IPS-20b (cell line): ENCODE results near the gene AVPR2.
A peak's percentile ranks its signal among the peaks of the same experiment; 100 is the strongest.

ENCODE experiments used
- H3K27ac ChIP-seq: one replicate; pipeline ENCODE4 v1.5.1; 2013; ENCODE audit warnings: low read length
- H3K27me3 ChIP-seq: 2 replicates; pipeline ENCODE4 v1.6.1; 2013; ENCODE audit warnings: mild to moderate bottlenecking, low read length, inconsistent platforms; ENCODE audit not compliant: insufficient read depth
- H3K36me3 ChIP-seq: 2 replicates; pipeline ENCODE4 v1.6.1; 2013; ENCODE audit warnings: low read depth, mild to moderate bottlenecking, inconsistent platforms, low read length, moderate library complexity; ENCODE audit not compliant: insufficient read depth
- H3K4me1 ChIP-seq: 2 replicates; pipeline ENCODE4 v1.6.1; 2013; ENCODE audit warnings: mild to moderate bottlenecking, control low read depth, inconsistent platforms, low read length, moderate library complexity; ENCODE audit not compliant: insufficient read depth
- H3K4me3 ChIP-seq: 2 replicates; pipeline ENCODE4 v1.5.1; 2013; ENCODE audit warnings: mild to moderate bottlenecking, low read length, inconsistent platforms
- H3K9ac ChIP-seq: 2 replicates; pipeline ENCODE4 v1.6.1; 2013; ENCODE audit warnings: low read depth, mild to moderate bottlenecking, inconsistent platforms, low read length, moderate library complexity
- H3K9me3 ChIP-seq: 2 replicates; pipeline ENCODE4 v1.6.1; 2013; ENCODE audit warnings: mild to moderate bottlenecking, low read depth, low read length, inconsistent platforms; ENCODE audit not compliant: insufficient read depth

Gene AVPR2

DNA sequence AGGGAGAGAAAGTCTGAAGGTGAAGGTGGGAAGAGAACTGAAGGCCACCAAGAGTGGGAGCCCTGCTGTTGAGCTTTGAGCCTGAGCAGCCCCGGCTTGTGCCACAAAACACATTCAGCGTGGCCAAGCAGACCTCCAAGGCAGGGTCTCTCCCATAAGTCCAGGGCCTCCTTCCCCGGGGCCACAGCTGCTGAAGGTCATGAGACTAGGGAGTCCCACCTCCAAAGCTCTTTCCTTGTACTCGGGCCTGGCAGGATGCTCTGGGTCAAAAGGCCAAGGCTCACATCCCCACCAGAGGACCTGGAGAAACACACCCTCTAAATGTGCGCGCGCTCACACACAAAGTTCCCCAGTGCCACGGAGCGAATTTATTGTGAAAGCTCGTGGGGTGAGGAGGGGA is 25.1 kb downstream of the AVPR2 start:
- Histone ChIP-seq H3K36me3 (peaks cover 11% of the 10 kb centered on the region), H3K9ac (no peak overlapping the region), H3K4me1 (peaks cover 2% of the 10 kb centered on the region; the same call in 1 of the 2 replicates), H3K4me3 (no peak overlapping the region), H3K27ac (no peak overlapping the region), H3K9me3 (no peaks in the 10 kb centered on the region), H3K27me3 (no peaks in the 10 kb centered on the region; the same call in 1 of the 2 replicates)

DNA sequence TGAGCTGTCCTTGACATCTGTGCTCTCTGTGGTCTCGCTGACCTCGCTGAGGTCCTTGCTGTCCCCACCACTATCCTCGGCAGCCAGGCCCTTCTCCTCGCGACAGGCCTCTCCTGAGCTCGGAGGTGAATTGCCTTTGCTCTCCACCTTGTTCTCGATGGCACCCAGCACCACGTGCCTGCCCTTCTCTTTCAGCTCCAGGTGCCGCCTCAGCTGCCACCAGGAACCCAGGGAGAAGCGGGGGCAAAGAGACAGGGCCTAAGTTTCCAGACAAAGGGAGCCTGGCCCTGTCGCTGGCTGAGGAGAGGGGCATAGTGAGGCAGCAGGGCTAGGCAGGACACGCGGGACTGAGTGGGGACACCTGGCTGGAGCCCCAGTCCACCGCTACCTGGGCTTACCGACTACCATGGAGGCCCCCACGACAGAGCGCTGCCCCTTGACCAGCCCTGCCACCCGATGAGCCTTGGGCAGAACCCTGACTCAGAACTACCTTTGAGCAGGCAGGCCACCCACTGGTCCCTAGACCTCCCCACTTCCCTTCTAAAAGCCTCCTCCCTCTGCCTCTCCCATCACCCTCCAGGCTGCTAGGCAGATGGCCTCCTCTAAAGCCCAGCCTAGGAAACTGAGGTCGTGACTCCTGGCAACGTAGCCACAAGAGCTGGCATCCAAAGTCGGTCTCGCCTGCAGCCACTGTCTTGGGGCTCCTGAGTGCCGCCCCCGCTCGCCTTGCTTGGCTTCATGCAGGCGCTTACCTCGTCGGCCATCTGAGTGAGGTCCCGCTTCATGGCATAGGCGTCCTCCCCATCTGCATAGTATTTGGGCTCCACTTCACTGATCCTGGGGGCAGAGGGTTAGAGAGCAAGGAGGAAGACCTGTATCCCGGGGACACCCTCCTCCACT is 25.8 kb downstream of the AVPR2 start:
- H3K9me3 ChIP-seq: no peaks in the 10 kb centered on the region
- no peak overlapping the region for H3K9ac ChIP-seq
- H3K27ac ChIP-seq: no peak overlapping the region
- peaks cover 11% of the 10 kb centered on the region for H3K36me3 ChIP-seq
- H3K4me3 ChIP-seq: no peak overlapping the region
- H3K4me1 ChIP-seq: peaks cover 1% of the 10 kb centered on the region; the same call in 1 of the 2 replicates
- no peaks in the 10 kb centered on the region; the same call in 1 of the 2 replicates for H3K27me3 ChIP-seq

DNA sequence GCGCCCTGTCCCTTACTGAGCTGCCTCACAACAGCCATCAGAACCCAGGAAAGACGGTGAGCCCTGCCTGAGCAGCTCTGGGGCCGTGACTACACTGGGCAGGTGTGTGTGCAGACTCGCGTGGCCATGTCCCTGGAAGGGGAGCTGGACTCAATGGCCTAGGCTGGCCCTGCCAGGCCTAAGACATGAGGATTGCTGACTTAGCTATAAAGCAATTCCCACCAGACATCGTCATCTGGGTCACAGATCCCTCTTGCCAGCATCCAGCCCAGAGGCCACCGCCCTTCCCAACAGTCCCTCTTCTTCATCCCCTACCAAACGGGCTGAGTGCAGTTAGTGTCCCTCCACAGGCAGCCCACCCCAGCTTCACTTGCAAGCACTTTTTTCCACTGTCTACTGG is 26.7 kb downstream of the AVPR2 start:
- H3K4me3 ChIP-seq: no peak overlapping the region
- peaks cover 11% of the 10 kb centered on the region for H3K36me3 ChIP-seq
- H3K9me3 ChIP-seq: no peaks in the 10 kb centered on the region
- H3K27me3 ChIP-seq: no peaks in the 10 kb centered on the region
- H3K4me1 ChIP-seq: no peaks in the 10 kb centered on the region; the same call in 1 of the 2 replicates
- H3K9ac ChIP-seq: no peak overlapping the region
- no peak overlapping the region for H3K27ac ChIP-seq

DNA sequence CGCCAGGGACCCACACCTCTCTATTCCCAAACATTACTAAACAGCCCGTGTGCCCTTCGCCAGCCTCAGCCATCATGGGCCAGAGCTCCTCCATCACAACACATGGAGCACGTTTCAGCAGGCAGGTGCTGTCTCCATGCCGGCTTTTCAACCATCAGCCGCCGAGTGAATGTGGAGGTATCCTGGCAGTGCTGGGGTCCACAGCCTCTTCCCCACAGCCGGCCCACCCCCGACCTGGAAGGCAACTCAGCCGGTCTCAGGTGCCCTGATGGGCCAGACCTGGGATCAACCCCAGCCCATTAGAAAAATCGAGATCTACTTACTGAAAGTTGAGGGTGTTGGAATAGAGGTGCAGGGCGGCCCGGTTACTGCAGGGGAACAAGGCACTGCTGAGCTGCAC is 27.3 kb downstream of the AVPR2 start:
- Histone ChIP-seq H3K27ac (no peak overlapping the region), H3K9me3 (no peaks in the 10 kb centered on the region), H3K27me3 (no peaks in the 10 kb centered on the region), H3K4me1 (no peaks in the 10 kb centered on the region; the same call in 1 of the 2 replicates), H3K36me3 (peaks cover 11% of the 10 kb centered on the region), H3K9ac (no peak overlapping the region), H3K4me3 (no peak overlapping the region)

DNA sequence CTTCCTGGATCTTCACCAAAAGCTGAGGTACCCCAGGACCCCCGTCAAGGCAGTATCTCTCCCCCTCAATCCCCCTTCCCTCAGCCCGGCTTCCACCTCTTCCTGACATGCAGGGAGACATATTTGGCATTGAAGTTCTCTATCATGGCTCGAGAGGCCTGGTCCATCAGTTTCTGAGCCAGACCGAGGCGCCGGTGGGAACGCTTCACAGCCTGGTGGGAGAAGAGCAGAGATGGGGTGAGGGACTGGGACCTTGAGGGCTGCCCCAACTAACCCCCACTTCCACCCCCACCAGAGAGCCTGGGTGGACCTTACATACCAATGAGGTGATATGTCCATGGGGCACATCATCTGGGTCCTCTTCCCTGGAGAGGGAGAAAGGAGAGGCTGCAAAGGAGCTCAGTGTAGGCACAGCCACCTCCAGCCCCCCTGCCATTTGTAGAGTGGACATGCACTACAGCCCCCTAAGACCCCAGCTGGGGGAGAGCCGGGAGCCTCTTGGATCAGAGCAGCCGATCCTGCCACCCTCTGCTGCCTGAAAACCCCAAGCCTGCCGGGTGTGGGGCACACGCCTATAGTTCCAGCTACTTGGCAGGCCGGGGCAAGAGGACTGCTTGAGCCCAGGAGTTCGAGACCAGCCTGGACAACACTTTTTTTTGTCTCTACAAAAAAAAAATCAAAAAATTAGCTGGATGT is 27.9 kb downstream of the AVPR2 start:
- H3K36me3 ChIP-seq: peaks cover 11% of the 10 kb centered on the region
- no peak overlapping the region for H3K27ac ChIP-seq
- no peaks in the 10 kb centered on the region; the same call in 1 of the 2 replicates for H3K4me1 ChIP-seq
- H3K9ac ChIP-seq: no peak overlapping the region
- no peaks in the 10 kb centered on the region for H3K27me3 ChIP-seq
- H3K4me3 ChIP-seq: no peak overlapping the region
- no peaks in the 10 kb centered on the region for H3K9me3 ChIP-seq

DNA sequence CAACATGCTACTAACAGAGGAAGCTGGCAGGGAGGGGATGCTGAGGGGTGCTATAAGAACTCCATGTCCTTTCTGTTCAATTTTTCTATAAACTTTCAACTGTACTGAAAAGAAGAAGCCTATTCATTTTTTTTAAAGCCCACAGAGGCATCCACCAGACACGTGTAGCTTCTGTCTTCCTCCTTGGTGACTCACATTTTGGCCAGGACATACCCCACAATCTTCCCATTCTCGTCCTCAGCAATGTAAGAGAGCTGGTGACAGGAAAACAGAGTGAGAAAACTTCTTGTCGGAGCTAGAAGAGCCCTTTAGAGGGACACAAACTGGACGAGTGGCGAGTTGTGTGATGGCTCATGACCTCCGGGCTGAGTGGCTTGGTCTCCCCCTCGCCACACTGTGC is 29.3 kb downstream of the AVPR2 start:
- no peaks in the 10 kb centered on the region; the same call in 1 of the 2 replicates for H3K4me1 ChIP-seq
- no peaks in the 10 kb centered on the region for H3K9me3 ChIP-seq
- H3K36me3 ChIP-seq: peaks cover 11% of the 10 kb centered on the region
- H3K9ac ChIP-seq: peak overlapping the region; percentile 73; the same call in 1 of the 2 replicates
- peak overlapping the region; percentile 71 for H3K4me3 ChIP-seq
- H3K27me3 ChIP-seq: no peaks in the 10 kb centered on the region
- H3K27ac ChIP-seq: no peak overlapping the region

DNA sequence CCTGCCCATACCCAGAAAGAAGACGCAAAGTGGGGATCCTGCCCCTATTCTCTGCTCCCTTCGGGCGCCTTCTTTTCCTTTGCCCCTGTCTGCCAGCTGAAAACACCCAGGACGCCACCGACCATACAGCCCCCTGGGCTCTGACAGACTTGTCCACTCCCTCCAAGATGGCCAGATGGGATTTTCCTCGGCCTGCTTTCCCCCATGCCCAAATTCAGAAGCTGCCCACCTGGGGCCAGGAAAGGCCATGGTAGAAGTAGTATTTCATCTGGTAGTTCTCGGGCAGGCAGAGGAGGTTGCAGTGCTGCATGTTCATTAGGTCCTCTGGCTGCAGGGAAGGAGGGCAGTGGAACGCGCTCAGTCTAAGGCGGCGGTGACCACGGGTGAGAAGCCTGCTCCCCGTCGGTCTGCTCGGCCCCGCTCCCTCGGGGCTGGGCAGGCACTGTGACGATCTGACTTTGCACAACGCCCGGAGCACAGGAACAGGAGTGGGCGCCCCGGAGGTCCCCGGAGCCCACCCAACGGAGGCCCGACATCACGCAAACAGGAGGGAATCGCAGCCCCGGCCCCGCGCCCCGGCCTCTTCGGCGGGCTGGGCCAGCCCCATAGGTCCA is 29.8 kb downstream of the AVPR2 start:
- Histone ChIP-seq H3K4me3 (peak overlapping the region; percentile 71), H3K27ac (no peak overlapping the region), H3K36me3 (peaks cover 9% of the 10 kb centered on the region), H3K4me1 (no peaks in the 10 kb centered on the region; the same call in 1 of the 2 replicates), H3K9me3 (no peaks in the 10 kb centered on the region), H3K27me3 (no peaks in the 10 kb centered on the region), H3K9ac (peak overlapping the region; percentile 73; the same call in 1 of the 2 replicates)

DNA sequence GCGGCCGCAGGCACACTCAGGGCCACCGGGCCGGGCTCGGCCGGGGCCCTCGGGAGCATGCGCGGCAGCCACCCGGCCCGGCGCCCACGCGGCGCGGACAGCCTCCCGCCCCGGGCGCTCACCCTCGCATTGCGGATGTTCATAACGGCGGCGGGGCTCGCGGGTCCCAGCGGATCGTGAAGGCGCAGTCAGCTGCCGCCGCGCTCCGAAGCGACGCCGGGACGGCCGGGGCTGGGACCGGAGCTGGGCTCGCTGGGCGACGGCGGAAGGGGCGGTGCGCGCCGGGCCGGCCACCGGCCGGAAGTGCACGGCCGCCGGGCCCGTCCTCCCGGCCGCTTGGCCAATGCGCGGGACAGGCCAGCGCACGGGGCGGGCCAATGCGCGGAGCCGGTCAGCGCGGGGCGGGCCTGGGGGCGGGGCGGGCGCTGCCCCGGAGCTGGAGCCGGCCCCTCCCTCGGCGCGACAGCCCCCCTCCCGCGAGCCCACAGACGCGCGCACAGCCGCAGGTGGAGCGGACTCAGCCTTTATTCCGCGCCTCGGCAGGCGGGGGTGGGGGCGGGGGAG is 30.4 kb downstream of the AVPR2 start, which contains the start of gene NAA10:
Gene NAA10, minus strand, starts transcription at position 276 of the 564 bp plus-strand sequence. Its CDS starts 133 bp downstream, at position 143.
- H3K4me1 ChIP-seq: peaks cover 2% of the 10 kb centered on the region; the same call in 1 of the 2 replicates
- H3K27me3 ChIP-seq: no peaks in the 10 kb centered on the region
- no peak within 1 kb of the TSS for H3K27ac ChIP-seq
- peaks cover 7% of the 10 kb centered on the region for H3K36me3 ChIP-seq
- no peaks in the 10 kb centered on the region for H3K9me3 ChIP-seq
- H3K4me3 ChIP-seq: peak within 1 kb of the TSS; percentile 71
- peak within 1 kb of the TSS; percentile 73; the same call in 1 of the 2 replicates for H3K9ac ChIP-seq

DNA sequence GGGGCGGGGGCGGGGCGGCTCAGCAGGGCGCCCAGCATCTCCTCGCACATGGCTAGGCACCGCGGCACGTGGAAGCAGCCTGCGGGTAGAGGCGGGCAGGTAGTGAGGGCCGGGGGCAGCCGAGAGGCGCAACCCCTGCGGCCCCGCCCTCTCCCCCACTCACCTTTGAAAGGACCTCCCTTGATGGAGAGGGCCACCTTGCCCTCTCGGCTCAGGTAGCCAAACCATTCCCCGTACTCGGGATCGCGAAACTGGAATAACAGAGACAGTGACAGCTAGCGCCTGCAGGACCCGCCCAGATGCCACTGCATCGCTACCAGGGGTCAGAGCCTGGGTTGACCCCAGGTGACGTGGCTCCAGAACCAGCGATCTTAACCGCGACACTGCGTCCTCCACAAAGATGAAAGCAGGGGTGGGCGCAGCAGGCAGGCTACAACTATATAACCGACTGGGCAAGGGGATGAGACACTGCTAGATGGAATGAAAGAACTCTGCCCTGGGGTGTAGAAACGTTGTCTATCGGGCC is 30.9 kb downstream of the AVPR2 start:
- Histone ChIP-seq H3K9me3 (no peaks in the 10 kb centered on the region), H3K9ac (no peak overlapping the region), H3K4me1 (peaks cover 5% of the 10 kb centered on the region; the same call in 1 of the 2 replicates), H3K4me3 (peak overlapping the region; percentile 53; the same call in 1 of the 2 replicates), H3K27ac (no peak overlapping the region), H3K27me3 (no peaks in the 10 kb centered on the region), H3K36me3 (peaks cover 7% of the 10 kb centered on the region)

DNA sequence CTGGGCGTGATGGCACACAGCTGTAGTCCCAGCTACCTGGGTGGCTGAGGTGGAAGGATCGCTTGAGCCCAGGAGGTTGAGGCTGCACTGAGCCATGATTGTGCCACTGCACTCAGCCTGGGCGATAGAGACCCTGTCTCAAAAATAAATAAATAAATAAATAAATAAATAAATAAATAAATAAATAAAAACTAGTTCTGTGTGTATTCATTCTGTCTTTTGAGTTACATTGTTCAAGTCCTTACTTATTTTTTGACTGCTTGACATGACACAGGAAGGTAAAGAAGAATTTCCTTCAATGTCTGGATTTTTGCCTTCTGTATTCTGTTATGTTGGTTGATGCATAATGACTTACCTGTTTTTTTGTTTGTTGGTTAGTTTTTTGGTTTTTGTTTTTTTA is 32.6 kb downstream of the AVPR2 start:
- H3K9ac ChIP-seq: no peak overlapping the region
- no peaks in the 10 kb centered on the region for H3K9me3 ChIP-seq
- H3K4me3 ChIP-seq: no peak overlapping the region
- H3K4me1 ChIP-seq: peaks cover 5% of the 10 kb centered on the region; the same call in 1 of the 2 replicates
- peaks cover 7% of the 10 kb centered on the region for H3K36me3 ChIP-seq
- H3K27ac ChIP-seq: no peak overlapping the region
- H3K27me3 ChIP-seq: no peaks in the 10 kb centered on the region
